Measurements from ENCODE around the gene COTL1. TPM values are rescaled to one million over a fixed set of nuclear protein-coding genes. Genes with fewer than 3 reads are reported as not detected.
A peak's percentile ranks its signal among the peaks of the same experiment; 100 is the strongest.

Gene COTL1
- total RNA-seq, 1 donor from 2014 or later: 179 TPM

GRCh38 chr16:84532855-84533486 lies 84.9 kb downstream of the COTL1 start:
- peak overlapping the region; percentile 51 for H3K4me3 Mint-ChIP-seq
- no peak for TF ChIP-seq CTCF (conservative IDR thresholded peaks at IDR 0.05)
- peaks cover 41% of the 10 kb centered on the region for H3K4me1 Mint-ChIP-seq (ENCODE audit: unreplicated experiment)
- H3K27ac Mint-ChIP-seq: peak overlapping the region; percentile 82
- H3K27me3 Mint-ChIP-seq: no peaks in the 10 kb centered on the region
- peaks cover 7% of the 10 kb centered on the region for H3K9me3 Mint-ChIP-seq
- DNase-seq (ENCODE audit: extremely low spot score, unreplicated experiment): no peak
- H3K36me3 Mint-ChIP-seq: peaks cover 10% of the 10 kb centered on the region

- no peak for DNase-seq (ENCODE audit: extremely low spot score, unreplicated experiment)
- H3K4me1 Mint-ChIP-seq (ENCODE audit: unreplicated experiment): peaks cover 41% of the 10 kb centered on the region
- peaks cover 10% of the 10 kb centered on the region for H3K36me3 Mint-ChIP-seq
- H3K27me3 Mint-ChIP-seq: no peaks in the 10 kb centered on the region
- peak overlapping the region; percentile 51 for H3K4me3 Mint-ChIP-seq
- H3K27ac Mint-ChIP-seq: peak overlapping the region; percentile 82
- no peak for TF ChIP-seq CTCF (conservative IDR thresholded peaks at IDR 0.05)
- H3K9me3 Mint-ChIP-seq: peaks cover 7% of the 10 kb centered on the region
These were observed 85.6 kb downstream of the COTL1 start for GRCh38 chr16:84532291-84532724.

- H3K4me1 Mint-ChIP-seq (ENCODE audit: unreplicated experiment): peaks cover 44% of the 10 kb centered on the region
These were observed 86.2 kb downstream of the COTL1 start for GRCh38 chr16:84531671-84532111.

DNA sequence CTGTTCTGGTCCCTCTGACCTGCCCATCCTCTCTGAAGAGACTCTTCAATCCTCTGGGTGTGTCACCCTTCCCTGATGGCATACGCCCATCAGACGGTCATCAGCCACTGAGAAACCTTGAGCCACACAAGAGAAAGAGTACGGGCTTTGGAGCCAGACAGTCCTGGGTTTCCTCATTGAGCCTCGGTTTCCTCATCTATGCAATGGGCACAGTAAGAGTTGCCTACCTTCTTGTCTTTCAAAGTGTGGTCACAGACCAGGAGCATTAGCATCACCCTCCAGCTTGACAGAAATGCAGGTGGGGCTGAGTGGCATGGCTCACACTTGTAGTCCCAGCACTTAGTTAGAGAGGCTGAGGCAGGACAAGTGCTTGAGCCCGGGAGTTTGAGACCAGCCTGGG lies 87.3 kb downstream of the COTL1 start:
- Mint-ChIP-seq H3K4me1 (ENCODE audit: unreplicated experiment) (peaks cover 42% of the 10 kb centered on the region), H3K27ac (no peak overlapping the region), H3K27me3 (no peaks in the 10 kb centered on the region), H3K36me3 (peaks cover 10% of the 10 kb centered on the region), H3K4me3 (no peak overlapping the region), H3K9me3 (peaks cover 7% of the 10 kb centered on the region)
- DNase-seq (ENCODE audit: extremely low spot score, unreplicated experiment): no peak
- no peak for TF ChIP-seq CTCF (conservative IDR thresholded peaks at IDR 0.05)

More at GRCh38 chr16:84531671-84532111, 86.2 kb downstream of the COTL1 start:
- no peak for DNase-seq (ENCODE audit: extremely low spot score, unreplicated experiment)
- H3K27me3 Mint-ChIP-seq: no peaks in the 10 kb centered on the region
- no peak for TF ChIP-seq CTCF (conservative IDR thresholded peaks at IDR 0.05)
- H3K9me3 Mint-ChIP-seq: peaks cover 7% of the 10 kb centered on the region
- H3K36me3 Mint-ChIP-seq: peaks cover 10% of the 10 kb centered on the region
- H3K4me3 Mint-ChIP-seq: peak overlapping the region; percentile 16
- peak overlapping the region; percentile 82 for H3K27ac Mint-ChIP-seq

GRCh38 chr16:84529607-84530006 lies 88.3 kb downstream of the COTL1 start:
- peaks cover 42% of the 10 kb centered on the region for H3K4me1 Mint-ChIP-seq (ENCODE audit: unreplicated experiment)
- H3K9me3 Mint-ChIP-seq: peaks cover 7% of the 10 kb centered on the region
- TF ChIP-seq CTCF (conservative IDR thresholded peaks at IDR 0.05): no peak
- H3K36me3 Mint-ChIP-seq: peaks cover 10% of the 10 kb centered on the region
- peak overlapping the region; percentile 17 for H3K27ac Mint-ChIP-seq
- H3K27me3 Mint-ChIP-seq: no peaks in the 10 kb centered on the region
- no peak overlapping the region for H3K4me3 Mint-ChIP-seq
- DNase-seq (ENCODE audit: extremely low spot score, unreplicated experiment): no peak

Data from type B pancreatic cell (in vitro differentiated cells).